ENCODE data around the gene HYLS1.

The HYLS1 gene

DNA sequence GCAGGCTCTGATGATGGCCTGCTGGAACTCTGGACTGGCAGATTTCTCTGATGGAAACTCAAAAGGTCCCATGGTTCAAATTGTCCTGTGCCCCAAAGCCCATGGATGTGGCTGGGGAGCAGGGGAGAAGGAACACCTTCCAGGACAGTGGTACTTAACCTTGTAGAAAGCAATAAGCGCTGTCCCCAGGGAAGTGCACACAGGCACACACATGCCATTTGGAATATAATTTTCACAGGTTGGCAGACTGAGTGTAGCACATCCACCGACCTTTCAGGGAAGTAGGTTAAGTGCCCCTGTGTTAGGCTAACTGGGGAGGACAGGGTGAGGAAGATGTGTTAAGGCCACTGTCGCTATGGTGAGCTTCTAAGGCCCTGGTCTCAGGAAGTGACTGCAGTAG is 34.7 kb downstream of the HYLS1 start:
- Histone ChIP-seq H3K9me3 (ENCODE audit: control insufficient read depth, insufficient read depth, low read length) (no peaks in the 10 kb centered on the region), H3K79me2 (ENCODE audit: control insufficient read depth, low read length) (no peaks in the 10 kb centered on the region), H3K27me3 (ENCODE audit: control insufficient read depth, low read length) (peaks cover 27% of the 10 kb centered on the region), H4K20me1 (ENCODE audit: control insufficient read depth, insufficient read depth, low read depth, low read length) (no peaks in the 10 kb centered on the region), H3K9me2 (replicated peaks; ENCODE audit: control insufficient read depth, low read length) (no peaks in the 10 kb centered on the region), H3F3A (ENCODE audit: control insufficient read depth, insufficient read depth) (no peaks in the 10 kb centered on the region), H3K4me3 (ENCODE audit: low read length) (no peak overlapping the region), H3K27ac (ENCODE audit: low read depth, low read length) (no peak overlapping the region), H3K36me3 (ENCODE audit: control insufficient read depth, low read length) (no peaks in the 10 kb centered on the region), H3K4me1 (ENCODE audit: control insufficient read depth, low read length) (no peaks in the 10 kb centered on the region), H3K4me2 (ENCODE audit: low read length) (no peak overlapping the region)
- TF ChIP-seq, protein P1, sequence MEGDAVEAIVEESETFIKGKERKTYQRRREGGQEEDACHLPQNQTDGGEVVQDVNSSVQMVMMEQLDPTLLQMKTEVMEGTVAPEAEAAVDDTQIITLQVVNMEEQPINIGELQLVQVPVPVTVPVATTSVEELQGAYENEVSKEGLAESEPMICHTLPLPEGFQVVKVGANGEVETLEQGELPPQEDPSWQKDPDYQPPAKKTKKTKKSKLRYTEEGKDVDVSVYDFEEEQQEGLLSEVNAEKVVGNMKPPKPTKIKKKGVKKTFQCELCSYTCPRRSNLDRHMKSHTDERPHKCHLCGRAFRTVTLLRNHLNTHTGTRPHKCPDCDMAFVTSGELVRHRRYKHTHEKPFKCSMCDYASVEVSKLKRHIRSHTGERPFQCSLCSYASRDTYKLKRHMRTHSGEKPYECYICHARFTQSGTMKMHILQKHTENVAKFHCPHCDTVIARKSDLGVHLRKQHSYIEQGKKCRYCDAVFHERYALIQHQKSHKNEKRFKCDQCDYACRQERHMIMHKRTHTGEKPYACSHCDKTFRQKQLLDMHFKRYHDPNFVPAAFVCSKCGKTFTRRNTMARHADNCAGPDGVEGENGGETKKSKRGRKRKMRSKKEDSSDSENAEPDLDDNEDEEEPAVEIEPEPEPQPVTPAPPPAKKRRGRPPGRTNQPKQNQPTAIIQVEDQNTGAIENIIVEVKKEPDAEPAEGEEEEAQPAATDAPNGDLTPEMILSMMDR (IDR thresholded peaks at IDR 0.05; ENCODE audit: low read depth, low read length, poor library complexity, severe bottlenecking): no peak
- TF ChIP-seq EZH2phosphoT487 (IDR thresholded peaks at IDR 0.05; ENCODE audit: borderline replicate concordance, low read length): no peak

DNA sequence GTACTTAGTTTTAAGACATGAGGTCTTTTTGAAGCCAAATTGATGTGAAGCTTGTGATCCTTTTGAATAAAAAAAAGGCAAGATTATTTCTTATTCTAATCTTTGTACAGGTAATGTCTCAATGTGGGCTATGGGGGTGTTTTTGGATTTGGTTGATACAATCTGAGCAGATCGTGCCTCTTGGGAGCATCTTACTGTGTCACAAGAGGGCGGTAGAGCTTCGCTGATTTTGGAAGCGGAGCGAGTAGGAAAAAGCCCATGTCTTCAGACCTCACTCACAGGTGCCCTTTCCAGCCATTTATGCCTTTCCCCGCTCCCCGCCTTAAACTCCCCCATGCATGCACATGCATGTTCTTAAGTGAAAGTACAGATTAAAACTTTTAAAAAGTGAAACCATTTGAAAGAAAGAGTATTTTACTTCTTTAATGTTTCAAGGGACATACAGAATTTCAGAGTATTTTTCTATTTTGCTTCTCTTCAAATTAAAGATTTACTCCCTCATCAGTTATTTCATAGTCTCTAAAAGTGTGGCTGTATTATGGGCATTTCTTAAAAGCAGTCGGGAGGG is 35.6 kb downstream of the HYLS1 start:
- Histone ChIP-seq H3K27ac (ENCODE audit: low read depth, low read length) (no peak overlapping the region), H3K4me1 (ENCODE audit: control insufficient read depth, low read length) (no peaks in the 10 kb centered on the region), H3K36me3 (ENCODE audit: control insufficient read depth, low read length) (no peaks in the 10 kb centered on the region), H3F3A (ENCODE audit: control insufficient read depth, insufficient read depth) (no peaks in the 10 kb centered on the region), H3K27me3 (ENCODE audit: control insufficient read depth, low read length) (peaks cover 30% of the 10 kb centered on the region), H3K4me3 (ENCODE audit: low read length) (no peak overlapping the region), H3K79me2 (ENCODE audit: control insufficient read depth, low read length) (no peaks in the 10 kb centered on the region), H3K9me2 (replicated peaks; ENCODE audit: control insufficient read depth, low read length) (no peaks in the 10 kb centered on the region), H3K9me3 (ENCODE audit: control insufficient read depth, insufficient read depth, low read length) (no peaks in the 10 kb centered on the region), H3K4me2 (ENCODE audit: low read length) (no peak overlapping the region), H4K20me1 (ENCODE audit: control insufficient read depth, insufficient read depth, low read depth, low read length) (no peaks in the 10 kb centered on the region)
- TF ChIP-seq, protein P1 (IDR thresholded peaks at IDR 0.05; ENCODE audit: low read depth, low read length, poor library complexity, severe bottlenecking): peak; percentile 75
- no peak for TF ChIP-seq EZH2phosphoT487 (IDR thresholded peaks at IDR 0.05; ENCODE audit: borderline replicate concordance, low read length)

DNA sequence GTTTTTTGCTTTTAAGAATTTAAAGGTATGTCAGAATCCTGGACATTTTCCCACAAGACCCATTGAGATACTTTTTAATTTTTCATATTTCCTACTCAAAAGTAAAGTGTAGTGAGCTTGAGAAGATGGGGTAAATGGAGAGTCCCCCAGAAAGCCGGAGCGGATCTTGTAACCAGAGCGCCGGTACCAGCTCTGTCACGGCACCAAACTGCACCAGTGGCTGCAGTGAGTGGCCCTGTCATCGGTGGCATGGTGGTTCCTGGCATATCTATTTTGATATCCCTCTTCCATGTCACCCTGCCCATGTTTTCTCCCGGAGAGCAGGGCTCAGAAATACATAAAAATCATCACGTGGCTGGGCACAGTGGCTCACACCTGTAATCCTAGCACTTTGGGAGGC is 36.2 kb downstream of the HYLS1 start:
- Histone ChIP-seq H3K4me1 (ENCODE audit: control insufficient read depth, low read length) (no peaks in the 10 kb centered on the region), H3K27me3 (ENCODE audit: control insufficient read depth, low read length) (peaks cover 29% of the 10 kb centered on the region)

More for the DNA sequence above, 36.2 kb downstream of the HYLS1 start:
- Histone ChIP-seq H3K79me2 (ENCODE audit: control insufficient read depth, low read length) (no peaks in the 10 kb centered on the region), H4K20me1 (ENCODE audit: control insufficient read depth, insufficient read depth, low read depth, low read length) (no peaks in the 10 kb centered on the region), H3K4me2 (ENCODE audit: low read length) (no peak overlapping the region), H3K9me3 (ENCODE audit: control insufficient read depth, insufficient read depth, low read length) (no peaks in the 10 kb centered on the region), H3F3A (ENCODE audit: control insufficient read depth, insufficient read depth) (no peaks in the 10 kb centered on the region), H3K9me2 (replicated peaks; ENCODE audit: control insufficient read depth, low read length) (no peaks in the 10 kb centered on the region), H3K36me3 (ENCODE audit: control insufficient read depth, low read length) (no peaks in the 10 kb centered on the region), H3K4me3 (ENCODE audit: low read length) (no peak overlapping the region), H3K27ac (ENCODE audit: low read depth, low read length) (no peak overlapping the region)
- TF ChIP-seq, protein P1 (IDR thresholded peaks at IDR 0.05; ENCODE audit: low read depth, low read length, poor library complexity, severe bottlenecking): no peak
- TF ChIP-seq EZH2phosphoT487 (IDR thresholded peaks at IDR 0.05; ENCODE audit: borderline replicate concordance, low read length): no peak

All from DOHH2 (cell line).